HEK293T (cell line): ENCODE data around the gene ANXA2.

Experiments used
- CTCF ChIA-PET: fragments of 350-600 bp; formaldehyde crosslinking; extraction: SDS; loops from one replicate; lab custom pipeline; 2021; ENCODE audit warnings: antibody characterized with exemption, inconsistent platforms; lab: Yijun Ruan, JAX
- POLR2A ChIA-PET: fragments of 350-600 bp; formaldehyde crosslinking; extraction: SDS; loops from one replicate; lab custom pipeline; 2020; ENCODE audit warnings: antibody characterized with exemption, inconsistent platforms; lab: Yijun Ruan, JAX
- DNase-seq: peaks from one replicate; pipeline ENCODE4 v3.0.0; 2012; ENCODE audit warnings: mixed read lengths; ENCODE audit errors: extremely low spot score
- ARNT ChIP-seq: fragments of 450-650 bp; IDR thresholded peaks from 2 replicates; pipeline ENCODE4 v1.6.1; 2017; ENCODE audit warnings: mild to moderate bottlenecking
- BHLHE40 ChIP-seq: fragments of 450-650 bp; IDR thresholded peaks from 2 replicates; pipeline ENCODE4 v1.6.1; 2016; ENCODE audit warnings: mild to moderate bottlenecking, moderate library complexity, borderline replicate concordance
- CTBP1 ChIP-seq: fragments of 450-650 bp; IDR thresholded peaks from 2 replicates; pipeline ENCODE4 v1.6.1; 2016; ENCODE audit warnings: borderline replicate concordance
- ELF4 ChIP-seq: fragments of 450-650 bp; IDR thresholded peaks from 2 replicates; pipeline ENCODE4 v1.6.1; 2017; ENCODE audit warnings: antibody characterized with exemption
- FOXA1 ChIP-seq: fragments of 450-650 bp; IDR thresholded peaks from 2 replicates; pipeline ENCODE4 v1.6.1; 2016; ENCODE audit warnings: mild to moderate bottlenecking
- FOXK2 ChIP-seq: fragments of 450-650 bp; IDR thresholded peaks from 2 replicates; pipeline ENCODE4 v1.6.1; 2016; ENCODE audit warnings: mild to moderate bottlenecking
- FOXM1 ChIP-seq: fragments of 450-650 bp; IDR thresholded peaks from 2 replicates; pipeline ENCODE4 v1.6.1; 2017; ENCODE audit warnings: mild to moderate bottlenecking, borderline replicate concordance
- HDGF ChIP-seq: fragments of 450-650 bp; IDR thresholded peaks from 2 replicates; pipeline ENCODE4 v1.6.1; 2017; ENCODE audit warnings: antibody characterized with exemption, borderline replicate concordance
- L3MBTL2 ChIP-seq: fragments of 450-650 bp; conservative IDR thresholded peaks from 2 replicates; pipeline ENCODE4 v1.6.1; 2016; ENCODE audit warnings: mild to moderate bottlenecking
- LEF1 ChIP-seq: fragments of 450-650 bp; IDR thresholded peaks from 2 replicates; pipeline ENCODE4 v1.6.1; 2017; ENCODE audit warnings: mild to moderate bottlenecking, borderline replicate concordance
- NFRKB ChIP-seq: fragments of 450-650 bp; IDR thresholded peaks from 2 replicates; pipeline ENCODE4 v1.6.1; 2016; ENCODE audit warnings: mild to moderate bottlenecking, moderate library complexity
- PKNOX1 ChIP-seq: fragments of 450-650 bp; IDR thresholded peaks from 2 replicates; pipeline ENCODE4 v1.6.1; 2016
- SP1 ChIP-seq: fragments of 450-650 bp; IDR thresholded peaks from 2 replicates; pipeline ENCODE4 v1.6.1; 2017
- SUZ12 ChIP-seq: fragments of 450-650 bp; IDR thresholded peaks from 2 replicates; pipeline ENCODE4 v1.6.1; 2016; ENCODE audit warnings: mild to moderate bottlenecking
- TARDBP ChIP-seq: fragments of 450-650 bp; IDR thresholded peaks from 2 replicates; pipeline ENCODE4 v1.6.1; 2016
- ZNF384 ChIP-seq: fragments of 450-650 bp; IDR thresholded peaks from 2 replicates; pipeline ENCODE4 v1.6.1; 2016

ANXA2 gene

DNA sequence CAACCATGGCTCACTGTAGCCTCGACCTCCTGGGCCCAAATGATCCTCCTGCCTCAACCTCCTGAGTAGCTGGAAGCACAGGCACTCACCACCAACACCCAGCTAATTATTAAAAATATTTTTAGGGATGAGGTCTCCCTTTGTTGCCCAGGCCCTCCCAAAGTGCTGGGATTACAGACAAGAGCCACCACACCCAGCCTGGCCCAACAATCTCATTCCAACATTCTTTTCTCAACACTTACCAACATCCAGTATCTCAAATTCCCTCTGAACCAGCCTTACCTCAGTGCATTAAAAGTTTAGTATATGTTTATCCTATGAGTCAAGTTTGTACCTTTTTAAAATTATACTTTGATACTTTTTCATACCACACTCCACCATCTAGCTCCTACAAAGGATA lies 25.0 kb downstream of the ANXA2 start:
- CTCF ChIA-PET: interaction anchor here (0.6 kb wide), 1 partner anchor 419 kb away, joined by 4 read pairs; no protein-coding TSS in a partner anchor

GRCh38 chr15:60372227-60372626 lies 25.6 kb downstream of the ANXA2 start:
- ChIA-PET POLR2A (no interaction called here), CTCF (no interaction called here)
- DNase-seq: no peak
- TF ChIP-seq PKNOX1: no peak
- no peak for TF ChIP-seq LEF1
- no peak for TF ChIP-seq FOXM1
- no peak for TF ChIP-seq CTBP1
- TF ChIP-seq ZNF384: no peak
- TF ChIP-seq TARDBP: no peak
- no peak for TF ChIP-seq ELF4
- no peak for TF ChIP-seq SP1
- no peak for TF ChIP-seq L3MBTL2
- TF ChIP-seq FOXK2: no peak
- no peak for TF ChIP-seq HDGF
- no peak for TF ChIP-seq BHLHE40
- TF ChIP-seq FOXA1: no peak
- no peak for TF ChIP-seq NFRKB
- TF ChIP-seq SUZ12: no peak
- TF ChIP-seq ARNT: no peak

More for the DNA sequence above, 25.0 kb downstream of the ANXA2 start:
- POLR2A ChIA-PET: no interaction called here
- TF ChIP-seq HDGF (no peak), LEF1 (no peak), FOXK2 (no peak), SP1 (no peak), TARDBP (no peak), CTBP1 (no peak), BHLHE40 (no peak), NFRKB (no peak), L3MBTL2 (no peak), PKNOX1 (no peak), ZNF384 (no peak), FOXA1 (no peak), ELF4 (no peak), SUZ12 (no peak), ARNT (no peak), FOXM1 (no peak)
- DNase-seq: no peak

- POLR2A ChIA-PET: no interaction called here
Measured at GRCh38 chr15:60371175-60372051, 26.4 kb downstream of the ANXA2 start.

DNA sequence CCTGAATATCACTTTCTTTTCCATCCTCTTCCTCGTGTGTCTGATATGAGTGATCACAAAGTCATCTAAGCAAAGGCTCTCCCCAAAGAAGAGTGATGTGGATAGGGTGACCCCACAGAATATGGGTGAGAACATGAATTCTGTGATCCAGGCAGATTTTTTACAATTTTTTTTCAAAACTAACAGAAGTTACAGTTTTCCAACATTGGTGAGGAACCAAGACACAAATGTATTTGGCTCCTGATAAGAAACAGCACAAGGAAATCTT lies 27.0 kb downstream of the ANXA2 start:
- ChIA-PET CTCF (no interaction called here), POLR2A (no interaction called here)
- TF ChIP-seq ZNF384 (no peak), PKNOX1 (no peak), LEF1 (no peak), HDGF (no peak), SP1 (no peak), ARNT (no peak), SUZ12 (no peak), TARDBP (no peak), L3MBTL2 (no peak), NFRKB (no peak), ELF4 (no peak), BHLHE40 (no peak), FOXM1 (no peak), FOXA1 (no peak)
- DNase-seq: no peak

More at GRCh38 chr15:60371175-60372051, 26.4 kb downstream of the ANXA2 start:
- DNase-seq: no peak
- CTCF ChIA-PET: no interaction called here
- TF ChIP-seq TARDBP: no peak
- no peak for TF ChIP-seq FOXK2
- no peak for TF ChIP-seq NFRKB
- no peak for TF ChIP-seq HDGF
- TF ChIP-seq ZNF384: no peak
- no peak for TF ChIP-seq FOXA1
- TF ChIP-seq L3MBTL2: no peak

DNA sequence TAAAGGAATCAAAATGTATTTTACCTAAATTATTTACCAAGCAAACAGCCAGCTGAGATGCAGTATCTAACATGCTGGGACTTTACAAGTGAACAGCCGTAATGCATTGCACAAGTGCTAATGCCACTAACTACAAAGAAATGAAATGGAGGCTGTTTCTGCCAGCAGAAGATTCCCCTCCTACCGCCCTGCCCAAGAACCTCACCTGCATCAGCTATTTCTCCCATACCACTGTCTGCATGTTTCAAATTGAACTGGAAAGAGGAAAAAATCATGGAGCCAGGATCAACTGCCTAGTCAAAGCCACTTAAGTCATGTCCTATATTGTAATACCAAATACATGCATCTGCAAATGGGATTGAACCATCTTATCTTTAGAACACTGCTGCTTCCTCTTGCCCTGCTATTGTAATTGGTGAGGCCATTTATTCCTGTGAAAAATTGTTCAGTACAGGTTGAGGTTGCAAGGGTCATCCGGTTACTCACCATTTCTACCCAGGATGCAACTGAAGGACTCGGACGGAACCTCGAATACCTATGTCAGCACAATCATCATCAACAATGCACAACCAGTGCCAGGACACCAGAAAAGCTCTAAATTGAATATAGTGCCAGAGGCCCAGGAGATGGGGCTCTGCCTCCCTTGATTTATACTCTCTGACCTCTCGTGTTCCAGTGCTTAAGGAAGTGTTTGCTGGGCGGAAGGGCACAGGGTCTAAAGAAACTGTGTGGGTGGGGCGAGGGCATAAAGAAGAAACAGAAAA lies 27.5 kb downstream of the ANXA2 start:
- TF ChIP-seq HDGF (no peak), PKNOX1 (no peak), NFRKB (no peak), SP1 (no peak), TARDBP (no peak), FOXM1 (no peak), L3MBTL2 (no peak)
- CTCF ChIA-PET: no interaction called here
- DNase-seq: no peak
- POLR2A ChIA-PET: no interaction called here

- DNase-seq: no peak
- POLR2A ChIA-PET: no interaction called here
- CTCF ChIA-PET: interaction anchor here (0.6 kb wide), 1 partner anchor 36 kb away, joined by 3 read pairs; no protein-coding TSS in a partner anchor
- TF ChIP-seq FOXM1 (no peak), FOXA1 (no peak), SUZ12 (no peak), BHLHE40 (no peak), L3MBTL2 (no peak)
Measured at GRCh38 chr15:60369696-60370095, 28.1 kb downstream of the ANXA2 start.
